Mesendoderm (in vitro differentiated cells): ENCODE data around the gene TMSB10.

Experiments
- DNase-seq: peaks from one replicate; pipeline ENCODE4 v3.0.0; 2013
- H2AK5ac ChIP-seq: 2 replicates; pipeline ENCODE4 v1.6.1; 2013; ENCODE audit warnings: low read length, inconsistent platforms
- H2BK120ac ChIP-seq: 2 replicates; pipeline ENCODE4 v1.6.1; 2013; ENCODE audit warnings: low read depth, mild to moderate bottlenecking, low read length, moderate library complexity, mixed read lengths
- H2BK15ac ChIP-seq: replicated peaks from 2 replicates; pipeline ENCODE4 v1.6.1; 2013; ENCODE audit warnings: low read depth, mild to moderate bottlenecking, moderate library complexity
- H2BK5ac ChIP-seq: 2 replicates; pipeline ENCODE4 v1.6.1; 2013; ENCODE audit warnings: low read length, inconsistent platforms
- H3K18ac ChIP-seq: 2 replicates; pipeline ENCODE4 v1.6.1; 2013; ENCODE audit warnings: mild to moderate bottlenecking, low read length, mixed read lengths
- H3K23ac ChIP-seq: one replicate; pipeline ENCODE4 v1.6.1; 2013; ENCODE audit warnings: low read length
- H3K27ac ChIP-seq: 2 replicates; pipeline ENCODE4 v1.5.1; 2013; ENCODE audit warnings: low read depth, mild to moderate bottlenecking, inconsistent platforms, low read length, moderate library complexity
- H3K27me3 ChIP-seq: 2 replicates; pipeline ENCODE4 v1.6.1; 2013; ENCODE audit warnings: low read length, control low read depth, mild to moderate bottlenecking, inconsistent platforms; ENCODE audit not compliant: insufficient read depth, poor library complexity
- H3K36me3 ChIP-seq: 2 replicates; pipeline ENCODE4 v1.6.1; 2013; ENCODE audit warnings: low read length, inconsistent platforms; ENCODE audit not compliant: control insufficient read depth, insufficient read depth
- H3K4ac ChIP-seq: one replicate; pipeline ENCODE4 v1.6.1; 2013; ENCODE audit warnings: low read depth, mild to moderate bottlenecking, low read length, moderate library complexity
- H3K4me1 ChIP-seq: 2 replicates; pipeline ENCODE4 v1.6.1; 2013; ENCODE audit warnings: low read depth, low read length, inconsistent platforms; ENCODE audit not compliant: control insufficient read depth
- H3K4me2 ChIP-seq: 2 replicates; pipeline ENCODE4 v1.6.1; 2013; ENCODE audit warnings: low read length
- H3K4me3 ChIP-seq: 2 replicates; pipeline ENCODE4 v1.5.1; 2013; ENCODE audit warnings: mild to moderate bottlenecking, low read length
- H3K56ac ChIP-seq: one replicate; pipeline ENCODE4 v1.6.1; 2013; ENCODE audit warnings: low read length
- H3K79me1 ChIP-seq: 2 replicates; pipeline ENCODE4 v1.6.1; 2013; ENCODE audit warnings: low read length, inconsistent platforms
- H3K79me2 ChIP-seq: 2 replicates; pipeline ENCODE4 v1.6.1; 2013; ENCODE audit warnings: mild to moderate bottlenecking, low read length; ENCODE audit not compliant: control insufficient read depth, insufficient read depth
- H3K9ac ChIP-seq: 2 replicates; pipeline ENCODE4 v1.6.1; 2013; ENCODE audit warnings: low read length, inconsistent platforms
- H4K5ac ChIP-seq: one replicate; pipeline ENCODE4 v1.6.1; 2013; ENCODE audit warnings: low read length
- H4K8ac ChIP-seq: one replicate; pipeline ENCODE4 v1.6.1; 2013; ENCODE audit warnings: low read depth, mild to moderate bottlenecking, control low read depth, low read length, moderate library complexity
- WGBS: extraction: QIAGEN DNeasy Blood & Tissue Kit; methylation state at CpG from one replicate; pipeline ENCODE4 v1.1.7; 2013; ENCODE audit warnings: low lambda C conversion rate, missing lambda C conversion rate; ENCODE audit not compliant: insufficient coverage; ENCODE audit errors: extremely low coverage; 5-methylcytosine and 5-hydroxymethylcytosine counted together

Gene TMSB10

DNA sequence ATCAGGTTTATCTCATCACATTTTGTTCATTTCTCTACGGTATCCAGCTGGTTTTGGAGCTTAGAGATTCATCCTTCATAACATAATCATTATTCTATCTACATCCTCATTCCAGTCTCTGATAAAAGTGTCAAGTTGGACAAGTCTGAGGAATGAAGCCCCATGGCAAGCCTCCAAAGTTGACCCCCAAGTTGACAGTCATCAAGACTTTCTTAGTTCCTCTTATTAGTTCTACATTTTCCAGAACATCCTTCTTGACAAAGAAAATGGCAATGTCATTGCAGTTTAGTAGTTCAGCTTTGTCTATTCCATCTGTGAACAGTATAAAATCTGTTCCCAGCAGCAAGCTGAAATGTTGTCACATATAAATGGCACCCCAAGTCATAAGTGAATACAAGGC, 4.5 kb upstream of the TMSB10 start:
- Histone ChIP-seq H3K36me3 (no peaks in the 10 kb centered on the region), H3K79me2 (peaks cover 4% of the 10 kb centered on the region), H4K5ac (no peak overlapping the region), H3K4me2 (no peak overlapping the region), H3K9ac (no peak overlapping the region), H2BK120ac (no peak overlapping the region), H3K27ac (no peak overlapping the region), H3K18ac (no peak overlapping the region), H3K56ac (no peak overlapping the region), H2BK5ac (no peak overlapping the region), H3K4ac (no peak overlapping the region), H3K4me1 (no peaks in the 10 kb centered on the region), H3K27me3 (no peaks in the 10 kb centered on the region), H3K79me1 (no peaks in the 10 kb centered on the region), H2AK5ac (no peak overlapping the region), H4K8ac (no peak overlapping the region), H2BK15ac (no peak overlapping the region), H3K23ac (no peak overlapping the region), H3K4me3 (no peak overlapping the region)
- DNase-seq: no peak
- WGBS: no CpG with 5 or more reads among the region's 1 CpG

DNA sequence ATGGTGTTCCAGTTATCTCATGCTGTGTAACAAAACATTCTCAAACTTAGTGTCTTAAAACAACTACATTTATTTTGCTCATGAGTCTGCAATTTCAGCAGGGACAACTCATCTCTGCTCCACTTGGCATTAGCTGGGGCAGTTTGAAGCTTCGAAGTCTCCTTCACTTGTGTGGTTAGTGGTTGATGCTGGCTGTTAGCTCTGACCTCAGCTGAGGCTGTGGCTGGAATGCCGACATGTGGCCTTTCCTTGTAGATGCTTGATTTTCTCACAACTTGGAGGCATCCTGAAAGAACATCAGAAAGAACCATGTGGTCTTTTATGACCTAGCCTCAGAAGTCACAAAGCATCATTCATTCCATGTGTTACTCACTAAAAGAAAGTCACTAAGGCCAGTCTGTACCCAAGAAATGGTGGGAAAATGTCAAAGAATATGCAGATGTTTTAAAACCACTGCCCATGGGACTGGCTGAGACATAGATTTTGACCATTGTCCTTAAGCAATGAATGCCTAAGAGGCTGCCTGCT, 3.8 kb upstream of the TMSB10 start:
- H2BK120ac ChIP-seq: no peak overlapping the region
- H3K18ac ChIP-seq: no peak overlapping the region
- WGBS: no CpG with 5 or more reads among the region's 2 CpGs
- H4K5ac ChIP-seq: no peak overlapping the region
- H3K36me3 ChIP-seq: peaks cover 2% of the 10 kb centered on the region
- H3K9ac ChIP-seq: no peak overlapping the region
- no peak overlapping the region for H2AK5ac ChIP-seq
- DNase-seq: no peak
- no peak overlapping the region for H4K8ac ChIP-seq
- no peaks in the 10 kb centered on the region for H3K27me3 ChIP-seq
- H3K56ac ChIP-seq: no peak overlapping the region
- H3K23ac ChIP-seq: no peak overlapping the region
- no peak overlapping the region for H3K4me3 ChIP-seq
- H3K4me1 ChIP-seq: no peaks in the 10 kb centered on the region
- H3K4me2 ChIP-seq: no peak overlapping the region
- H2BK15ac ChIP-seq: no peak overlapping the region
- no peak overlapping the region for H2BK5ac ChIP-seq
- H3K4ac ChIP-seq: no peak overlapping the region
- no peak overlapping the region for H3K27ac ChIP-seq
- peaks cover 11% of the 10 kb centered on the region for H3K79me2 ChIP-seq
- H3K79me1 ChIP-seq: peaks cover 1% of the 10 kb centered on the region

DNA sequence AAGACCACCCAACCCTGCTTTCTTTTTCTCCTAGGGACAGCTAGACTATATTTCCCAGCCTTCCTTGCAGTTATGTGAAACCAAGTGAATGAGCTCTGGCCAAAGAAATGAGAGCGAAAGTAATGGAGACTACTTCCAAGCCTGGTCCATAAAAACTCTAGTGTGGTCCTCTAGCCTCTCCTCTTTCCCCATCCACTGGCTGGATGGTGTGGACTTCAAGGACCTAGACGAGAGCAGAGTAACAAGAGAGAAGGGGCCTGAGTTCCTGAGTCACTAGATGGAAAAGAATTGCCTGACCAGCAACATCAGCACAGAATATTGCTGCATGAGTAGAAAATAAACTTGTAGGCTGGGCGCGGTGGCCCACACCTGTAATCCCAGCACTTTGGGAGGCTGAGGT, 2.9 kb upstream of the TMSB10 start:
- Histone ChIP-seq H3K4me2 (no peak overlapping the region), H3K56ac (no peak overlapping the region), H3K9ac (no peak overlapping the region), H4K5ac (no peak overlapping the region), H3K4ac (no peak overlapping the region), H2BK5ac (no peak overlapping the region), H3K27me3 (no peaks in the 10 kb centered on the region), H2AK5ac (no peak overlapping the region), H2BK120ac (no peak overlapping the region), H4K8ac (no peak overlapping the region), H3K4me1 (no peaks in the 10 kb centered on the region), H3K79me2 (peaks cover 13% of the 10 kb centered on the region), H2BK15ac (no peak overlapping the region), H3K27ac (no peak overlapping the region), H3K36me3 (peaks cover 4% of the 10 kb centered on the region), H3K18ac (no peak overlapping the region), H3K79me1 (peaks cover 3% of the 10 kb centered on the region), H3K4me3 (no peak overlapping the region), H3K23ac (no peak overlapping the region)
- no CpG with 5 or more reads among the region's 4 CpGs for WGBS
- DNase-seq: no peak

DNA sequence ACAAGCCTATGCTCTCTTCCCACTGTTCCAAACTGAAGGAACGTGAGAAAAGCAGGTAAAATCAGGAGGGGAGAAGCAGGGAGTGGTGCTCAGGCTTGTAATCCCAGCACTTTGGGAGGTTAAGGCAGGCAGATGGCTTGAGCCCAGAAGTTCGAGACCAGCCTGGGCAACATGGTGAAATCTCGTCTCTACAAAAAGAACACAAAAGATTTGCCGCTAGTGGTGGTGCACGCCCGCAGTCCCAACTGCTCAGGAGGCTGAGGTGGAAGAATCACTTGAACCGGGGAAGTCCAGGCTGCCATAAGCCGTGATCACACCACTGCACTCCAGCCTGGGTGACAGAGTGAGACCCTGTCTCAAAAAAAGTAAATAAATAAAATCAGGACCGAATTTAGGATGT, 1.3 kb upstream of the TMSB10 start:
- H3K79me1 ChIP-seq: peaks cover 3% of the 10 kb centered on the region
- WGBS: no CpG with 5 or more reads among the region's 9 CpGs
- no peak overlapping the region for H3K4me3 ChIP-seq
- no peak overlapping the region for H3K27ac ChIP-seq
- no peak overlapping the region for H2BK15ac ChIP-seq
- H3K18ac ChIP-seq: no peak overlapping the region
- no peak for DNase-seq
- H2BK120ac ChIP-seq: no peak overlapping the region
- peaks cover 13% of the 10 kb centered on the region for H3K79me2 ChIP-seq
- H3K27me3 ChIP-seq: no peaks in the 10 kb centered on the region
- no peak overlapping the region for H3K9ac ChIP-seq
- H3K4me1 ChIP-seq: no peaks in the 10 kb centered on the region
- no peak overlapping the region for H2BK5ac ChIP-seq
- no peak overlapping the region for H3K23ac ChIP-seq
- no peak overlapping the region for H4K5ac ChIP-seq
- no peak overlapping the region for H3K56ac ChIP-seq
- no peak overlapping the region for H4K8ac ChIP-seq
- H2AK5ac ChIP-seq: no peak overlapping the region
- H3K36me3 ChIP-seq: peaks cover 4% of the 10 kb centered on the region
- H3K4me2 ChIP-seq: no peak overlapping the region
- H3K4ac ChIP-seq: no peak overlapping the region

DNA sequence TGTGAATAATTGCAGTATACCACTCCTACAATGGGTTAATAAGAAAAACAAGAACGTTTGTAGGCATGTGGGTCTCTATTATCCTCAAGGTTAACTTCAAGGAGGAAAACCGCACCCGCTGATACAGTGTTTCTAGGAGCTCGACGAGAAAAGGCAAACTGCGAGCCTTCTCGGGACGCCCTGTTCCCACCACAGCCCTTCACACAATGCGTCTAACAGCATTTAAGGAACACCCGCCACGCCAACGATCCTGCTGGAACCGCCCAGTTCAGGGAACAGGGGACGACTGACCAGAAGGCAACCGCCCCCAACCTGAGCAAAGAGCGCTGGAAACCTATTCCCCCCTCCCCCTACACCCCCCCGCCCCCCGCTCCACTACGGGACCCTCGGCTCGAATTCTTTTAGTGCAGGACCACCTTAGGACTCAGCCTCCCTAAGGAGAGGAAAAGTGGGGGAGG, 710 bp upstream of the TMSB10 start:
- peak overlapping the region; percentile 87 for H3K56ac ChIP-seq
- H3K9ac ChIP-seq: peak overlapping the region; percentile 77
- H4K8ac ChIP-seq: peak overlapping the region; percentile 98
- no peak overlapping the region for H4K5ac ChIP-seq
- H2BK120ac ChIP-seq: peak overlapping the region; percentile 62
- H3K4ac ChIP-seq: peak overlapping the region; percentile 95
- H3K27me3 ChIP-seq: no peaks in the 10 kb centered on the region
- peak; percentile 84 for DNase-seq
- peak overlapping the region; percentile 43 for H3K4me2 ChIP-seq
- no CpG with 5 or more reads among the region's 21 CpGs for WGBS
- H3K4me1 ChIP-seq: no peaks in the 10 kb centered on the region
- H2BK5ac ChIP-seq: no peak overlapping the region
- no peak overlapping the region for H3K23ac ChIP-seq
- H2AK5ac ChIP-seq: no peak overlapping the region
- H3K79me2 ChIP-seq: peaks cover 13% of the 10 kb centered on the region
- peak overlapping the region; percentile 60 for H3K27ac ChIP-seq
- peaks cover 3% of the 10 kb centered on the region for H3K79me1 ChIP-seq
- peaks cover 4% of the 10 kb centered on the region for H3K36me3 ChIP-seq
- H3K18ac ChIP-seq: peak overlapping the region; percentile 96
- H3K4me3 ChIP-seq: peak overlapping the region; percentile 27
- H2BK15ac ChIP-seq: peak overlapping the region; percentile 65
